HepG2 (cell line): ENCODE results near the gene ZC3H18.

ENCODE experiments used
- BCLAF1 ChIP-seq: fragments of 450-650 bp; IDR thresholded peaks from 2 replicates; pipeline ENCODE4 v1.6.1; 2017; ENCODE audit warnings: mild to moderate bottlenecking
- IRF1 ChIP-seq: sonication (generic); formaldehyde crosslinking; IDR thresholded peaks from 2 replicates; pipeline ENCODE4 v1.4.0; 2020; ENCODE audit warnings: low read depth, mild to moderate bottlenecking, missing genetic modification reagents

GRCh38 chr16:88599092-88599733, 29.0 kb downstream of the ZC3H18 start:
- no peak for TF ChIP-seq IRF1 (CRISPR knock-in tag)
- TF ChIP-seq BCLAF1: no peak
